K562 (cell line): Measurements from ENCODE around the gene E2F7. TPM values are rescaled to one million over a fixed set of nuclear protein-coding genes. Genes with fewer than 3 reads are reported as not detected.

Experiments used
- ATAC-seq: fragments of 200-7000 bp; cut with Tn5 transposase; 3 replicates; pipeline ENCODE4 v1.9.1; 2020; ENCODE audit warnings: moderate library complexity
- BruUV-seq: library from RNA; stranded (reverse); fragments of 400-500 nt; replicated peaks from 2 replicates; lab custom pipeline; 2021; lab: Mats Ljungman, UMichigan
- CTCF ChIA-PET: fragments of 300-600 bp; formaldehyde crosslinking; extraction: SDS; loops from one replicate; lab custom pipeline; 2021; ENCODE audit warnings: low intra/inter-chr PET ratio; lab: Yijun Ruan, JAX
- POLR2A ChIA-PET: fragments of 300-600, 350-650 bp; sonication (Branson Sonifier 250); formaldehyde crosslinking; extraction: SDS; loops from one replicate; lab custom pipeline; 2021; ENCODE audit warnings: antibody characterized with exemption, inconsistent platforms; lab: Yijun Ruan, JAX
- DNase-seq, 4 experiments: peaks; one replicate each; pipeline versions ENCODE4 v3.0.0 to v3.0.0-alpha.2; 2011 to 2018; ENCODE audit warnings: low spot score in 3 of 4, mixed read lengths in 3 of 4; ENCODE audit errors: extremely low read depth in 1 of 4
- FAIRE-seq: peaks from 2 replicates; lab custom pipeline; 2011; peaks lifted over from hg19 to GRCh38; lab: Jason Lieb, UNC
- H2AFZ ChIP-seq: 2 replicates; pipeline ENCODE4 v1.6.0; 2011; ENCODE audit warnings: low read depth, low read length, control low read depth, inconsistent platforms
- H3K27ac ChIP-seq: fragments of 200-600 bp; 3 replicates; pipeline ENCODE4 v1.8.0; 2011; ENCODE audit warnings: low read depth, mild to moderate bottlenecking, control low read depth, inconsistent platforms, low read length, moderate library complexity, mixed read lengths; ENCODE audit errors: extremely low read depth
- H3K27me3 ChIP-seq, 2 experiments: fragments of 300-600 bp in 1 of 2; 2 replicates in 1 of 2; 3 replicates in 1 of 2; pipeline versions ENCODE4 v1.6.0 to v1.8.0; 2011; ENCODE audit warnings: inconsistent platforms in 2 of 2, low read length in 2 of 2, mild to moderate bottlenecking in 1 of 2, mixed read lengths in 1 of 2, moderate library complexity in 1 of 2; ENCODE audit not compliant: control insufficient read depth in 2 of 2, insufficient read depth in 2 of 2
- H3K36me3 ChIP-seq: fragments of 300-600 bp; 3 replicates; pipeline ENCODE4 v1.8.0; 2011; ENCODE audit warnings: mild to moderate bottlenecking, low read length, inconsistent platforms; ENCODE audit not compliant: control insufficient read depth, insufficient read depth
- H3K4me1 ChIP-seq, 2 experiments: fragments of 200-600 bp in 1 of 2; replicated peaks in 1 of 2; 2 replicates in 1 of 2; 3 replicates in 1 of 2; pipeline versions ENCODE4 v1.5.1 to v1.8.0; 2011; ENCODE audit warnings: inconsistent platforms in 2 of 2, low read length in 2 of 2, mild to moderate bottlenecking in 1 of 2, mixed read lengths in 1 of 2, moderate library complexity in 1 of 2; ENCODE audit not compliant: control insufficient read depth in 2 of 2, insufficient read depth in 2 of 2
- H3K4me2 ChIP-seq: 2 replicates; pipeline ENCODE4 v1.6.1; 2011; ENCODE audit warnings: low read length, control low read depth, inconsistent platforms, mixed read lengths; ENCODE audit not compliant: insufficient read depth
- H3K4me3 ChIP-seq: fragments of 200-600 bp; sonication (generic), shearing (Covaris generic); 2 replicates; pipeline ENCODE4 v1.5.1; 2016; ENCODE audit warnings: control low read depth, inconsistent platforms
- H3K79me2 ChIP-seq: fragments of 200-600 bp; 3 replicates; pipeline ENCODE4 v1.8.0; 2011; ENCODE audit warnings: low read length, inconsistent platforms; ENCODE audit not compliant: control insufficient read depth, insufficient read depth
- H3K9ac ChIP-seq, 2 experiments: 2 replicates each; pipeline versions ENCODE4 v1.6.0 to v1.6.1; 2011; ENCODE audit warnings: low read depth in 2 of 2, low read length in 2 of 2, control low read depth in 1 of 2, inconsistent platforms in 1 of 2, mild to moderate bottlenecking in 1 of 2, mixed read lengths in 1 of 2; ENCODE audit not compliant: insufficient read depth in 1 of 2
- H3K9me1 ChIP-seq: one replicate; pipeline ENCODE4 v1.6.0; 2011; ENCODE audit warnings: inconsistent platforms, mild to moderate bottlenecking, low read length, moderate library complexity; ENCODE audit not compliant: control insufficient read depth, insufficient read depth
- H3K9me3 ChIP-seq: replicated peaks from 2 replicates; pipeline ENCODE4 v1.5.1; 2011; ENCODE audit warnings: low read depth, low read length, inconsistent platforms; ENCODE audit not compliant: control insufficient read depth, insufficient read depth
- H4K20me1 ChIP-seq: replicated peaks from 2 replicates; pipeline ENCODE4 v1.6.1; 2011; ENCODE audit warnings: low read length, inconsistent platforms, mixed read lengths; ENCODE audit not compliant: control insufficient read depth, insufficient read depth
- CREM ChIP-seq: IDR thresholded peaks from 2 replicates; pipeline ENCODE4 v1.6.1; 2014; ENCODE audit warnings: antibody characterized with exemption, low read depth
- DIDO1 ChIP-seq: fragments of 450-650 bp; IDR thresholded peaks from 2 replicates; pipeline ENCODE4 v1.6.1; 2016; ENCODE audit warnings: low read depth, missing biosample characterization, missing genetic modification characterization
- FOXA3 ChIP-seq, 2 experiments: fragments of 450-650 bp in 1 of 2; sonication (generic) in 1 of 2; formaldehyde crosslinking; IDR thresholded peaks in 1 of 2; conservative IDR thresholded peaks in 1 of 2; 2 replicates each; pipeline versions ENCODE4 v1.4.0 to v1.8.0; 2020 to 2022; ENCODE audit warnings: mild to moderate bottlenecking in 2 of 2, missing genetic modification reagents in 1 of 2
- KLF1 ChIP-seq: fragments of 450-650 bp; IDR thresholded peaks from 2 replicates; pipeline ENCODE4 v1.6.1; 2016; ENCODE audit warnings: missing genetic modification characterization, missing compliant biosample characterization
- THRAP3 ChIP-seq: fragments of 450-650 bp; IDR thresholded peaks from 2 replicates; pipeline ENCODE4 v1.6.1; 2016; ENCODE audit warnings: mild to moderate bottlenecking, inconsistent platforms, borderline replicate concordance
- ZBTB8A ChIP-seq: fragments of 450-650 bp; IDR thresholded peaks from 2 replicates; pipeline ENCODE4 v1.6.1; 2018; ENCODE audit warnings: mild to moderate bottlenecking, moderate library complexity; ENCODE audit not compliant: partially characterized antibody
- ZNF143 ChIP-seq: sonication (generic); formaldehyde crosslinking; IDR thresholded peaks from 2 replicates; pipeline ENCODE4 v1.9.0; 2022; ENCODE audit warnings: mild to moderate bottlenecking, missing genetic modification reagents
- ZNF583 ChIP-seq: fragments of 250-450 bp; sonication (Bioruptor Pico); IDR thresholded peaks from 2 replicates; pipeline ENCODE4 v1.4.0; 2020
- WGBS: fragments of 100-300 bp; shearing (Covaris generic); methylation state at CpG from one replicate; pipeline ENCODE4 v1.1.6; 2016; ENCODE audit warnings: low coverage, mixed read lengths; ENCODE audit not compliant: insufficient coverage; ENCODE audit errors: missing lambda C conversion rate; 5-methylcytosine and 5-hydroxymethylcytosine counted together
- in situ Hi-C: fragments of 300-500 bp; cut with MboI; formaldehyde crosslinking; loops from 4 replicates; pipeline ENCODE4 v1.15.0; 2018; ENCODE audit warnings: inconsistent platforms, mixed read lengths
- intact Hi-C: fragments of 100-400 bp; cut with micrococcal nuclease; formaldehyde crosslinking; loops from 2 replicates; pipeline ENCODE4 v1.14.2; 2022
- polyA plus RNA-seq, 8 experiments: library from polyadenylated mRNA; depleted of rRNA in 4 of 8; stranded (reverse) in 5 of 8; unstranded in 3 of 8; fragments of >200 nt; fragmentation: Nextera tagmentation in 2 of 8; fragmentation: Illumina TruSeq in 1 of 8; extraction: Ambion mirVana in 2 of 8; extraction: Trizol in 1 of 8; gene quantifications; 2 replicates each; pipeline versions ENCODE4 v1.2.1 to v1.2.3, GENCODE V29; 2011 to 2014; ENCODE audit warnings: inconsistent platforms in 1 of 8, missing spikeins in 1 of 8
- total RNA-seq, 7 experiments: library from RNA; depleted of rRNA in 6 of 7; stranded (reverse); fragments of >200 nt in 6 of 7; fragmentation: Illumina TruSeq in 2 of 7; extraction: Trizol in 2 of 7; gene quantifications; 2 replicates each; pipeline versions ENCODE4 v1.2.1 to v1.2.3, GENCODE V29; 2011 to 2021; ENCODE audit warnings: low replicate concordance in 1 of 7

Gene E2F7
- total and polyA plus RNA-seq, 9 of the 15 experiments (the other 6 are each of a cell fraction or from before 2014, with no cell fraction given), result 3.4 to 13.6 (median 8.1) TPM

DNA sequence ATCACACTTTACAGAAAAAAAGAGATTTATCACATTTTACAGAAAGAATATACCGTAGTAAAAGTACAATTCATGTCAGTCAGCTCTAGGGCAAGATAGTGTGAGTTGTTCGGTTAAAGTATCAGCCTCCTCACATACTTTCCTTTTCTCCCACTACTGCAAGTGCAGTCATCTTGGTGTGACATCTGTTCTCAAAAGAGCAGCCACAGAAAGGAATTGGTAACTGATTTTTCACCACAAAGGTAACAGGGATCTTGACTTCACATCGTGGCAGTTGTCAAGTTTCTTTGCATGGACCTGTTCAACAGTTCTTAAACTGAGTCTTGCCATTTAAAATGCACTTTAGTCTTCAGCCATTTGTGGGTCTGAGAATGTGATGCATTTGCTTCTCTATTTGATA lies 5.0 kb upstream of the E2F7 start:
- no peak overlapping the region for H3K4me2 ChIP-seq
- ATAC-seq (no peak), DNase-seq (no peak), FAIRE-seq (no peak)
- no peaks in the 10 kb centered on the region; a peak in 1 of 5 replicates for H3K4me1 ChIP-seq
- no peaks in the 10 kb centered on the region for H3K27me3 ChIP-seq
- no peaks in the 10 kb centered on the region for H3K36me3 ChIP-seq
- no peak overlapping the region for H3K27ac ChIP-seq
- no TSS peak for BruUV-seq
- H3K79me2 ChIP-seq, result no peaks in the 10 kb centered on the region
- intact Hi-C loops, result no loop called here
- no peaks in the 10 kb centered on the region for H3K9me3 ChIP-seq
- H4K20me1 ChIP-seq, result no peaks in the 10 kb centered on the region
- no peak overlapping the region for H3K4me3 ChIP-seq
- no peaks in the 10 kb centered on the region for H3K9me1 ChIP-seq
- in situ Hi-C loops, result no loop called here
- H3K9ac ChIP-seq, result no peak overlapping the region
- ChIA-PET POLR2A (interaction anchor here (0.6 kb wide), 1 partner anchor 11 kb away, joined by 3 read pairs; no protein-coding TSS in a partner anchor), CTCF (no interaction called here)
- WGBS, result 6% methylated on average over 3 of the region's 3 CpGs
- no peak for TF ChIP-seq THRAP3
- TF ChIP-seq ZBTB8A, result no peak
- TF ChIP-seq CREM, result no peak
- TF ChIP-seq FOXA3 (CRISPR knock-in tag; conservative IDR thresholded peaks at IDR 0.05 in 1 of 2, IDR thresholded peaks at IDR 0.05 in 1 of 2), result no peak
- TF ChIP-seq KLF1 (tag), result no peak
- no peak for TF ChIP-seq ZNF143 (CRISPR knock-in tag)
- TF ChIP-seq DIDO1, result no peak
- no peak for TF ChIP-seq ZNF583 (CRISPR knock-in tag)
- no peak overlapping the region for H2AFZ ChIP-seq
